Adrenal gland (tissue), 5 donors: ENCODE data around the gene CHTF18.

Experiments
- CTCF ChIP-seq, 6 experiments: fragments of 450-650 bp in 4 of 6; fragments of 200-600 bp in 2 of 6; sonication (generic) in 1 of 6; IDR thresholded peaks; 1 replicate in 5 of 6; 2 replicates in 1 of 6; pipeline versions ENCODE4 v1.5.1 to v1.8.0; 2016 to 2021; ENCODE audit warnings: antibody characterized with exemption in 6 of 6, mild to moderate bottlenecking in 2 of 6, moderate library complexity in 1 of 6
- POLR2A ChIP-seq, 2 donors: fragments of 450-650 bp; IDR thresholded peaks; one replicate each; pipeline ENCODE4 v1.6.1; 2017; ENCODE audit warnings: antibody characterized with exemption in 2 of 2, mild to moderate bottlenecking in 2 of 2, moderate library complexity in 1 of 2
- donor health status: DM: no; HTN: no; CAD: no.

GRCh38 chr16:801584-802363 is 13.4 kb downstream of the CHTF18 start:
- TF ChIP-seq CTCF (IDR thresholded peaks at IDR 0.05), result no peak
- TF ChIP-seq POLR2A (IDR thresholded peaks at IDR 0.05), result no peak
